Activated CD8-positive, alpha-beta memory T cell treated with anti-CD3 and anti-CD28 coated beads, Interleukin-2, amount 10 ng/mL, durations not matched to agents 7 days and 5 days (primary cell): ENCODE results near the gene SH3RF2. TPM values are rescaled to one million over a fixed set of nuclear protein-coding genes. Genes with fewer than 3 reads are reported as not detected.
A peak's percentile ranks its signal among the peaks of the same experiment; 100 is the strongest.
"Not testable (repeated sequence)": the region's sequence is repeated elsewhere in the genome, so short reads cannot be mapped to it uniquely, and the experiment has no call there.

Source experiments
- ATAC-seq: fragments of 150-1000 bp; cut with Tn5 transposase; one replicate; pipeline ENCODE4 v1.10.0; 2021; ENCODE audit warnings: moderate library complexity
- CTCF ChIA-PET: fragments of 350-600 bp; sonication (Branson Sonifier 250); formaldehyde crosslinking; loops from one replicate; lab custom pipeline; 2021; ENCODE audit warnings: antibody characterized with exemption; lab: Charles Lee
- DNase-seq: peaks from one replicate; pipeline ENCODE4 v3.0.0-alpha.2; 2020
- H3K27ac Mint-ChIP-seq: one replicate; pipeline ENCODE4 v1.8.0; 2021; ENCODE audit warnings: mild to moderate bottlenecking, mixed read lengths
- H3K27me3 Mint-ChIP-seq: one replicate; pipeline ENCODE4 v1.8.0; 2021; ENCODE audit warnings: mixed read lengths
- H3K36me3 Mint-ChIP-seq: one replicate; pipeline ENCODE4 v1.8.0; 2021; ENCODE audit warnings: mild to moderate bottlenecking, mixed read lengths
- H3K4me1 Mint-ChIP-seq: one replicate; pipeline ENCODE4 v1.8.0; 2021; ENCODE audit warnings: mixed read lengths
- H3K4me3 Mint-ChIP-seq: one replicate; pipeline ENCODE4 v1.8.0; 2021; ENCODE audit warnings: mild to moderate bottlenecking, moderate library complexity, mixed read lengths
- H3K9me3 Mint-ChIP-seq: one replicate; pipeline ENCODE4 v1.8.0; 2022; ENCODE audit warnings: low read depth, mixed read lengths
- total RNA-seq, 2 experiments: library from RNA; stranded (reverse); gene quantifications; one replicate each; pipeline ENCODE4 v1.2.3, GENCODE V29; 2021

SH3RF2 gene, protein sequence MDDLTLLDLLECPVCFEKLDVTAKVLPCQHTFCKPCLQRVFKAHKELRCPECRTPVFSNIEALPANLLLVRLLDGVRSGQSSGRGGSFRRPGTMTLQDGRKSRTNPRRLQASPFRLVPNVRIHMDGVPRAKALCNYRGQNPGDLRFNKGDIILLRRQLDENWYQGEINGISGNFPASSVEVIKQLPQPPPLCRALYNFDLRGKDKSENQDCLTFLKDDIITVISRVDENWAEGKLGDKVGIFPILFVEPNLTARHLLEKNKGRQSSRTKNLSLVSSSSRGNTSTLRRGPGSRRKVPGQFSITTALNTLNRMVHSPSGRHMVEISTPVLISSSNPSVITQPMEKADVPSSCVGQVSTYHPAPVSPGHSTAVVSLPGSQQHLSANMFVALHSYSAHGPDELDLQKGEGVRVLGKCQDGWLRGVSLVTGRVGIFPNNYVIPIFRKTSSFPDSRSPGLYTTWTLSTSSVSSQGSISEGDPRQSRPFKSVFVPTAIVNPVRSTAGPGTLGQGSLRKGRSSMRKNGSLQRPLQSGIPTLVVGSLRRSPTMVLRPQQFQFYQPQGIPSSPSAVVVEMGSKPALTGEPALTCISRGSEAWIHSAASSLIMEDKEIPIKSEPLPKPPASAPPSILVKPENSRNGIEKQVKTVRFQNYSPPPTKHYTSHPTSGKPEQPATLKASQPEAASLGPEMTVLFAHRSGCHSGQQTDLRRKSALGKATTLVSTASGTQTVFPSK
- total RNA-seq: under 1 TPM in 1 of 2 experiments, not detected in 1; 0.12 TPM

DNA sequence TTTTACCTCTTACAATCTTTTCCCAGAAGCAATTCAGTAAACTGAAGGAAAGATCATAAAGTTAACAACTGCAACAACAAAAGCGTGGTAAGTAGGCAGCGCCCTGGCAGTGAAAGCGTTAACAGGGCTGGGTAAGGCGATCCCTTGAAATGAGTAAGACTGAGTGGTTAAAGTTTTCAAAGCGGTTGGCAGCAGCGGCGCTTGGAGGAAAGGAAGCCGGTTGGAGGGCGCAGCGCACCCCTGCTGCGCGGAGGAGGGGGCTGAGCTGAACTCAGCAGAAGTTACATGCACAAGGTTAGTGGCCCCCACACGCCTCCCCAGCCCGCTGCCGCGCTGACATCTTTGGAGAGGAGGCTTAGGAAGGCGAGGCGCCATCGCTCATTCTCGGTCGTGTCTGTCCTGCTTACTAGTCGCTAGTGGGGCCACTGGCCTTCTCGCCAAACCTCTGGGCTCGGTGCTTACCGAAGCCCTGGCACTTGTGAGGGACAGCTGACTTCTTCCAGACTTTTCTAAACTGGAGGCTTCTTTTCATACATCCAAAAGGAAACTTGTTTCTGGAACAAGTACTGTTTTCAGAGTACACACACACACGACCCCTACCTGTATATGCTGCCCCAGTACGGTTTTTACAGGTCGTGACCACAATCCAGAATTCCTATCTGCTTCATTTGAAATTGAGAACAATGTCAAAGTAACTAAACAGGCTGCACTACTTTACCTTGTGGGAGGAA, at the start of gene SH3RF2:
SH3RF2 (plus strand) TSS at position 178 of the 731 bp plus-strand sequence. CDS start 1,351 bp downstream, outside the sequence.
- Mint-ChIP-seq H3K9me3 (no peaks in the 10 kb centered on the region), H3K27ac (no peak within 1 kb of the TSS), H3K27me3 (peaks cover 74% of the 10 kb centered on the region), H3K4me1 (peaks cover 26% of the 10 kb centered on the region), H3K36me3 (no peaks in the 10 kb centered on the region), H3K4me3 (peak within 1 kb of the TSS; percentile 49)
- peak; percentile 65 for DNase-seq
- CTCF ChIA-PET: no interaction called here
- peak; percentile 74 for ATAC-seq

DNA sequence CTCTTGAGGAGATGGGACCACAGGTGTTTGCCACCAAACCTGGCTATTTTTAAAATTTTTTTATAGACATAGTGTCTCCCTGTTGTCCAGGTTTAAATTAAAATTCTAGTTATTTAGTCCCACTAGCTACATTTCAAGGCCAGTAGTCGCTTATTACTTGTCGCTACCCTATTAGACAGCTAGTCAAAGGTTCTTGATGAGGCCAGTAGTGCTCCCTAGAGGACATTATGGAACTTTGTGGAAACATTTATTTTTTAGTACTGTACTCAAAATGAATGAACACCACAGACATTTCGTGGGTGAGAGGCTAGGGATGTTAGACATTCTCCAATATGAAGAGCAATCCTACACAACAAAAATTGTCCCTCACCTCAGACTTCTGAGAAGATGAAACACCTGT, 49.2 kb upstream of the SH3RF2 start:
- H3K27ac Mint-ChIP-seq: no peak overlapping the region
- CTCF ChIA-PET: no interaction called here
- H3K4me3 Mint-ChIP-seq: no peak overlapping the region
- ATAC-seq (no peak), DNase-seq (no peak)
- no peaks in the 10 kb centered on the region for H3K36me3 Mint-ChIP-seq
- H3K9me3 Mint-ChIP-seq: no peaks in the 10 kb centered on the region
- no peaks in the 10 kb centered on the region for H3K4me1 Mint-ChIP-seq
- no peaks in the 10 kb centered on the region for H3K27me3 Mint-ChIP-seq

DNA sequence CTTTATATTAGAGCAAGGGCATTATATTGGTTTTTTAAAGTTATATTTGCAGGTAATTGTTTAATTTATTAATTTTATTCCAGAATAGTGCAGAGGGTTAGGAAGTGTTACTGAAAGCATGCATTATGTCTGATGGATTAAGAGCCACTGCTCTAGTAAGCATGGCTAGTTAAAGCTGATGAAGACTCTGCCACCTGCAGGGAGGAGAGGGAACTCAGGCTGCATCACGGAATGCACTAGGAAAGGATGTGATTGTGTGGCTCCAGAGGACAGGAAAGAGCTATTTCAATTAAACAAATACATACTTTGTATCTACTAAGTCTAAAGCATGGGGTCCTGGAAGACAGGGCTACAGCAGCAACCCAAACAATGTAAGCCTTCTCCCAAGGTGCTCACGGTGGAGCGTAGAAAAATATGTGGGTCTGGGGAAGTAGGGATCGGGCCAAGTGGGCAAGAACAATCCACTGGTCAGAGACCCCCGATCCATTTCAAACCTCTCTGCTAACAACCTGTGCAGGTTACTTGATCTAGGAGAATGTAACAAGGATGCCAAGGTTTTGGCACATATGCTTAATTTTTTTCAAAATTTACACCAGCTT, 48.3 kb upstream of the SH3RF2 start:
- no peak for DNase-seq
- no peaks in the 10 kb centered on the region for H3K9me3 Mint-ChIP-seq
- H3K27ac Mint-ChIP-seq: no peak overlapping the region
- H3K27me3 Mint-ChIP-seq: no peaks in the 10 kb centered on the region
- H3K36me3 Mint-ChIP-seq: no peaks in the 10 kb centered on the region
- ATAC-seq: no peak
- H3K4me1 Mint-ChIP-seq: no peaks in the 10 kb centered on the region
- H3K4me3 Mint-ChIP-seq: no peak overlapping the region
- CTCF ChIA-PET: no interaction called here

DNA sequence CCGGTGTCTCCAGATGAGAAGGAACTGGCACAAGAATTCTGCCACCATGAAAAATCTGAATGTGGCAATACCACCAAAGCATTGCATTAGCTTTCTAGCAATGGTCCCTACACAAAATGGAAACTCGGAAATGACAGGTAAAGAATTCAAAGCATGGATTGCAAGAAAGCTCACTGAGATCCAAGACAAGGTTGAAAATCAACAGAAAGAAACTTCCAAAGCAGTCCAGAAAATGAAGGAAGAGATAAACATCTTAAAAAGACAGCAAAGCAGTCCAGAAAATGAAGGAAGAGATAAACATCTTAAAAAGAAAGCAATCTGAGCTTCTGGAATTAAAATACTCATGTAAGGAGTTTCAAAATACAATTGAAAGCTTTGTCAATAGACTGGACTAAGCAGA, 46.8 kb upstream of the SH3RF2 start:
- CTCF ChIA-PET: no interaction called here
- no peak overlapping the region for H3K27ac Mint-ChIP-seq
- H3K27me3 Mint-ChIP-seq: no peaks in the 10 kb centered on the region
- ATAC-seq (no peak), DNase-seq (no peak)
- no peaks in the 10 kb centered on the region for H3K36me3 Mint-ChIP-seq
- H3K4me3 Mint-ChIP-seq: no peak overlapping the region
- no peaks in the 10 kb centered on the region for H3K4me1 Mint-ChIP-seq
- no peaks in the 10 kb centered on the region for H3K9me3 Mint-ChIP-seq

DNA sequence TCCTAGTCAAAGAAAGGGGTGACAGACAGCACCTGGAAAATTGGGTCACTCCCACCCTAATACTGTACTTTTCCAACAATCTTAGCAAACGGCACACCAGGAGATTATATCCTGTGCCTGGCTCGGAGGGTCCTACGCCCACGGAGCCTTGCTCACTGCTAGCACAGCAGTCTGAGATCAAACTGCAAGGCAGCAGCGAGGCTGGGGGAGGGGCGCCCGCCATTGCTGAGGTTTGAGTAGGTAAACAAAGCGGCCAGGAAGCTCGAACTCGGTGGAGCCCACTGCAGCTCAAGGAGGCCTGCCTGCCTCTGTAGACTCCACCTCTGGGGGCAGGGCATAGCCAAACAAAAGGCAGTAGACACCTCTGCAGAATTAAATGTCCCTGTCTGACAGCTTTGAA, 45.0 kb upstream of the SH3RF2 start:
- CTCF ChIA-PET, ATAC-seq, H3K27ac Mint-ChIP-seq, H3K4me3 Mint-ChIP-seq, H3K4me1 Mint-ChIP-seq, DNase-seq, H3K9me3 Mint-ChIP-seq, H3K27me3 Mint-ChIP-seq, H3K36me3 Mint-ChIP-seq: not testable (repeated sequence)

- CTCF ChIA-PET: no interaction called here
- H3K27me3 Mint-ChIP-seq: peaks cover 7% of the 10 kb centered on the region
- ATAC-seq (no peak), DNase-seq (no peak)
- H3K4me3 Mint-ChIP-seq: no peak overlapping the region
- no peaks in the 10 kb centered on the region for H3K36me3 Mint-ChIP-seq
- no peak overlapping the region for H3K27ac Mint-ChIP-seq
- no peaks in the 10 kb centered on the region for H3K4me1 Mint-ChIP-seq
- H3K9me3 Mint-ChIP-seq: no peaks in the 10 kb centered on the region
These were observed 38.2 kb upstream of the SH3RF2 start for GRCh38 chr5:145898171-145898570.

DNA sequence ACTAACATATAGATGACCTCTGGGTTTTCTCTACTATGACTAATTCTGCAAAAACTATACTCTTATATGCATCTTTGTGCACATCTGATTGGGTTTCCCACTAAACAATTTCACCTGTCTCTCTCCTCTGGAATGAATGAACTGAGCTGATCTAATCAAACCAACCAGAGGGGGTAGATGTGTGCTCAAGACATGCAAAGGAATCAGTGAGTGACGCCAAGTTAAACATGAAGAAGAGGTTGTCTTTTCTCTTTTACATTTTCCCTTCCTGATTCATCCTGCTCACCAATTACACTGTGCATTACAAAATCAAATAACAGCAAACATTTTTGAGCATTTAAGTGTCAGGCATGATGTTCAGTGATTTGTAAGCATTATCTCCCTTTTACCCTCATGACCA, 34.0 kb upstream of the SH3RF2 start:
- no peak overlapping the region for H3K27ac Mint-ChIP-seq
- peaks cover 4% of the 10 kb centered on the region for H3K27me3 Mint-ChIP-seq
- H3K4me1 Mint-ChIP-seq: no peaks in the 10 kb centered on the region
- no peaks in the 10 kb centered on the region for H3K36me3 Mint-ChIP-seq
- ATAC-seq: no peak
- H3K9me3 Mint-ChIP-seq: no peaks in the 10 kb centered on the region
- DNase-seq: no peak
- no peak overlapping the region for H3K4me3 Mint-ChIP-seq
- CTCF ChIA-PET: no interaction called here

DNA sequence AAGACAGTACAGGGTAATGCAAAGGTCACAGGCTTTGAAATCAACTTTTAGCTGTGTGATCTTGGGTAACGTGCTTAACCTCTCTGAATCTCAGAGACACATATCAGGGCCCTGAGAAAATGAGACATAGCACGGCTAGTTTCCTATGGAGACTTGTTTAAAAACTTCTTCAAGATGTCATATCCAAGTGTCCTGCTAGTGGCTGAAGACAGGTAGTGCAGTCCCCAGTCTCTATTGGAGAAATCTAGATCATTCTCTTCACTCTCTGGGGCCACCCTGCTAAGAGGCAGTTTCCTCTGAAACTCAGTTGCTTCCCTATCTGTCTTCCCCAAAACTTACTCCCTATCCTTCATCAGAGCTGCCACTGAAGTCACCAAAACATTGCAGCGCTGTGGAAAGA, 33.3 kb upstream of the SH3RF2 start:
- H3K4me1 Mint-ChIP-seq: no peaks in the 10 kb centered on the region
- ATAC-seq (no peak), DNase-seq (no peak)
- peaks cover 4% of the 10 kb centered on the region for H3K27me3 Mint-ChIP-seq
- no peak overlapping the region for H3K27ac Mint-ChIP-seq
- H3K4me3 Mint-ChIP-seq: no peak overlapping the region
- no peaks in the 10 kb centered on the region for H3K36me3 Mint-ChIP-seq
- CTCF ChIA-PET: no interaction called here
- no peaks in the 10 kb centered on the region for H3K9me3 Mint-ChIP-seq

DNA sequence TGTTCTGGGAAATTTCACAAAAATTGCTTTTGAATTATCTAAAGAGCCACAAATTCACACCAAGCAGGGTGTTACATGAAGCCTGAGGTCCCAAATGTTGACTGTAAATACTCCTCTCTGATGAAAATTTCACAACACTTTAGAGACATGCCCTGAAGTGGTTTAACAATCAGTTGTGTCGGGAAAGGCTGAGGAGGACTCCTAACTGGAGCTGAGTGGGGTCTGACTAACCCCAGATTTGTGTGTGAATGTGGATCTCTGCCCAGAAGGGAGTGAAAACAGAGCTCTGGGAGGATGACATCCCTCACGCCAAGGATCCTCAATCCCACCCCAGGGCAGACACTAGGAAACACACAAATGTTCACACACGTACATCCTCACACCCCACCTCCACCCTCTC, 32.5 kb upstream of the SH3RF2 start:
- Mint-ChIP-seq H3K4me3 (no peak overlapping the region), H3K27ac (no peak overlapping the region), H3K4me1 (no peaks in the 10 kb centered on the region), H3K36me3 (no peaks in the 10 kb centered on the region), H3K27me3 (peaks cover 4% of the 10 kb centered on the region), H3K9me3 (no peaks in the 10 kb centered on the region)
- DNase-seq (no peak), ATAC-seq (no peak)
- CTCF ChIA-PET: no interaction called here

DNA sequence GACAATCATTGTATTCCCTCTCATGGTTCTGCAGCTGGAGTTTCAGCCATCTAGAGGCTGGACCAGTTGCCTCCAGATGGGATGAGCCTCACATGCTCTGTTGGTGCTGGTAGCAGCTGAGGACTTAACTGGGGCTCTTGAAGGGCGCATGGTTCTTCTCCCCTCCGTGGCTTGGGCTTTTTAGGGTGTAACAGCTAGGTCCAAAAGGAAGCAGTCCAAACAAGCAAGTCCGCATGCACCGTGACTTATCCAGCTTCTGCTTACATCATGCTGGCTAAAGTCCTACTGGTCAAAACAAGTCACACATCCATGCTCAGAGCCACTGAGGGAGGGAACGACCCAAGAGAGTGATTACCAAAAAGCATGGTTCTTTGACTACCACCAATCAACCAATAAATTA, 31.6 kb upstream of the SH3RF2 start:
- Mint-ChIP-seq H3K27me3 (peaks cover 4% of the 10 kb centered on the region), H3K36me3 (no peaks in the 10 kb centered on the region), H3K4me1 (no peaks in the 10 kb centered on the region), H3K27ac (no peak overlapping the region), H3K4me3 (no peak overlapping the region), H3K9me3 (no peaks in the 10 kb centered on the region)
- no peak for ATAC-seq
- no peak for DNase-seq
- CTCF ChIA-PET: no interaction called here

- CTCF ChIA-PET: no interaction called here
These were observed 30.0 kb upstream of the SH3RF2 start for GRCh38 chr5:145906401-145906800.

GRCh38 chr5:145908206-145908960, 28.0 kb upstream of the SH3RF2 start:
- Mint-ChIP-seq H3K9me3 (no peaks in the 10 kb centered on the region), H3K4me3 (no peak overlapping the region), H3K27ac (no peak overlapping the region), H3K4me1 (no peaks in the 10 kb centered on the region), H3K36me3 (no peaks in the 10 kb centered on the region), H3K27me3 (peaks cover 3% of the 10 kb centered on the region)
- DNase-seq: no peak
- CTCF ChIA-PET: no interaction called here
- no peak for ATAC-seq

More at GRCh38 chr5:145906401-145906800, 30.0 kb upstream of the SH3RF2 start:
- no peak for DNase-seq
- Mint-ChIP-seq H3K27me3 (peaks cover 3% of the 10 kb centered on the region), H3K27ac (no peak overlapping the region), H3K36me3 (no peaks in the 10 kb centered on the region), H3K4me3 (no peak overlapping the region), H3K4me1 (no peaks in the 10 kb centered on the region), H3K9me3 (no peaks in the 10 kb centered on the region)
- ATAC-seq: no peak

- Mint-ChIP-seq H3K36me3 (no peaks in the 10 kb centered on the region), H3K27me3 (peaks cover 3% of the 10 kb centered on the region), H3K4me1 (no peaks in the 10 kb centered on the region), H3K27ac (no peak overlapping the region), H3K9me3 (no peaks in the 10 kb centered on the region), H3K4me3 (no peak overlapping the region)
- CTCF ChIA-PET: no interaction called here
- ATAC-seq (no peak), DNase-seq (no peak)
These were observed 25.2 kb upstream of the SH3RF2 start for GRCh38 chr5:145911164-145911563.
